GM12891 (cell line): ENCODE results near the gene PLPP2.

Experiments
- PAX5 ChIP-seq: IDR thresholded peaks from 2 replicates; pipeline ENCODE4 v1.6.1; 2011; ENCODE audit warnings: low read length, moderate library complexity, mild to moderate bottlenecking; ENCODE audit not compliant: insufficient read depth, severe bottlenecking
- POLR2A ChIP-seq: IDR thresholded peaks from 2 replicates; pipeline ENCODE4 v1.6.1; 2011; ENCODE audit warnings: low read depth, low read length, control low read depth
- POLR2AphosphoS5 ChIP-seq: IDR thresholded peaks from 2 replicates; pipeline ENCODE4 v1.6.1; 2011; ENCODE audit warnings: low read depth, low read length, control low read depth
- POU2F2 ChIP-seq: IDR thresholded peaks from 2 replicates; pipeline ENCODE4 v1.6.1; 2011; ENCODE audit warnings: low read depth, mild to moderate bottlenecking, control low read depth, low read length, moderate library complexity
- SPI1 ChIP-seq: IDR thresholded peaks from 2 replicates; pipeline ENCODE4 v1.6.1; 2011; ENCODE audit warnings: low read depth, low read length, control low read depth
- TAF1 ChIP-seq: IDR thresholded peaks from 2 replicates; pipeline ENCODE4 v1.6.1; 2011; ENCODE audit warnings: low read depth, low read length, control low read depth

- TF ChIP-seq POLR2AphosphoS5 = no peak
- TF ChIP-seq TAF1 = no peak
- TF ChIP-seq POLR2A = no peak
- TF ChIP-seq POU2F2 = no peak
- TF ChIP-seq PAX5 = no peak
- TF ChIP-seq SPI1 = no peak
Measured at GRCh38 chr19:325937-326565, 34.8 kb upstream of the PLPP2 start.
